ENCODE data around the gene RAB44. TPM values are rescaled to one million over a fixed set of nuclear protein-coding genes. Genes with fewer than 3 reads are reported as not detected.
A peak's percentile ranks its signal among the peaks of the same experiment; 100 is the strongest.

RAB44 gene
- total RNA-seq, 1 donor: 1.3 TPM

- H3K4me1 ChIP-seq (ENCODE audit: insufficient read depth, low read length): peaks cover 69% of the 10 kb centered on the region
- peaks cover 2% of the 10 kb centered on the region for H3K27me3 ChIP-seq (ENCODE audit: insufficient read depth, low read length)
- H3K9me3 ChIP-seq (ENCODE audit: low read depth, low read length): no peaks in the 10 kb centered on the region
- H3K4me3 ChIP-seq (ENCODE audit: low read length): peak within 1 kb of the TSS; percentile 75
Observed at GRCh38 chr6:36678488-36679042, 19.1 kb upstream of the RAB44 start, which contains the start of gene CDKN1A. TSS of gene CDKN1A (plus strand) at chr6:36678714. CDS start at chr6:36684102, 5,388 bp downstream.

GRCh38 chr6:36679043-36679833 is 18.4 kb upstream of the RAB44 start:
- Histone ChIP-seq H3K4me1 (ENCODE audit: insufficient read depth, low read length) (peaks cover 75% of the 10 kb centered on the region), H3K27me3 (ENCODE audit: insufficient read depth, low read length) (peaks cover 2% of the 10 kb centered on the region), H3K4me3 (ENCODE audit: low read length) (peak overlapping the region; percentile 75), H3K9me3 (ENCODE audit: low read depth, low read length) (no peaks in the 10 kb centered on the region)

- H3K9me3 ChIP-seq (ENCODE audit: low read depth, low read length): no peaks in the 10 kb centered on the region
- peaks cover under 1% of the 10 kb centered on the region for H3K27me3 ChIP-seq (ENCODE audit: insufficient read depth, low read length)
- peaks cover 89% of the 10 kb centered on the region for H3K4me1 ChIP-seq (ENCODE audit: insufficient read depth, low read length)
- H3K4me3 ChIP-seq (ENCODE audit: low read length): no peak overlapping the region
Observed at GRCh38 chr6:36682328-36683144, 15.1 kb upstream of the RAB44 start.

- no peaks in the 10 kb centered on the region for H3K9me3 ChIP-seq (ENCODE audit: low read depth, low read length)
- H3K4me1 ChIP-seq (ENCODE audit: insufficient read depth, low read length): peaks cover 89% of the 10 kb centered on the region
- no peak overlapping the region for H3K4me3 ChIP-seq (ENCODE audit: low read length)
- H3K27me3 ChIP-seq (ENCODE audit: insufficient read depth, low read length): no peaks in the 10 kb centered on the region
Observed at GRCh38 chr6:36683145-36683655, 14.4 kb upstream of the RAB44 start.

GRCh38 chr6:36683656-36684446 is 13.8 kb upstream of the RAB44 start:
- Histone ChIP-seq H3K27me3 (ENCODE audit: insufficient read depth, low read length) (no peaks in the 10 kb centered on the region), H3K4me1 (ENCODE audit: insufficient read depth, low read length) (peaks cover 83% of the 10 kb centered on the region), H3K9me3 (ENCODE audit: low read depth, low read length) (no peaks in the 10 kb centered on the region), H3K4me3 (ENCODE audit: low read length) (no peak overlapping the region)

GRCh38 chr6:36684447-36684812 is 13.2 kb upstream of the RAB44 start:
- Histone ChIP-seq H3K27me3 (ENCODE audit: insufficient read depth, low read length) (no peaks in the 10 kb centered on the region), H3K4me3 (ENCODE audit: low read length) (no peak overlapping the region), H3K4me1 (ENCODE audit: insufficient read depth, low read length) (peaks cover 77% of the 10 kb centered on the region), H3K9me3 (ENCODE audit: low read depth, low read length) (no peaks in the 10 kb centered on the region)

GRCh38 chr6:36685166-36685924 is 12.3 kb upstream of the RAB44 start:
- Histone ChIP-seq H3K4me1 (ENCODE audit: insufficient read depth, low read length) (peaks cover 76% of the 10 kb centered on the region), H3K4me3 (ENCODE audit: low read length) (no peak overlapping the region), H3K27me3 (ENCODE audit: insufficient read depth, low read length) (no peaks in the 10 kb centered on the region), H3K9me3 (ENCODE audit: low read depth, low read length) (no peaks in the 10 kb centered on the region)

GRCh38 chr6:36685926-36686667 is 11.5 kb upstream of the RAB44 start:
- H3K9me3 ChIP-seq (ENCODE audit: low read depth, low read length): no peaks in the 10 kb centered on the region
- no peaks in the 10 kb centered on the region for H3K27me3 ChIP-seq (ENCODE audit: insufficient read depth, low read length)
- H3K4me3 ChIP-seq (ENCODE audit: low read length): no peak overlapping the region
- H3K4me1 ChIP-seq (ENCODE audit: insufficient read depth, low read length): peaks cover 69% of the 10 kb centered on the region

- H3K4me1 ChIP-seq (ENCODE audit: insufficient read depth, low read length): peaks cover 71% of the 10 kb centered on the region
- H3K4me3 ChIP-seq (ENCODE audit: low read length): no peak overlapping the region
- no peaks in the 10 kb centered on the region for H3K27me3 ChIP-seq (ENCODE audit: insufficient read depth, low read length)
- H3K9me3 ChIP-seq (ENCODE audit: low read depth, low read length): no peaks in the 10 kb centered on the region
Observed at GRCh38 chr6:36686668-36687513, 10.7 kb upstream of the RAB44 start.

- H3K9me3 ChIP-seq (ENCODE audit: low read depth, low read length): no peaks in the 10 kb centered on the region
- H3K27me3 ChIP-seq (ENCODE audit: insufficient read depth, low read length): no peaks in the 10 kb centered on the region
- no peak overlapping the region for H3K4me3 ChIP-seq (ENCODE audit: low read length)
- peaks cover 71% of the 10 kb centered on the region for H3K4me1 ChIP-seq (ENCODE audit: insufficient read depth, low read length)
Observed at GRCh38 chr6:36688063-36688738, 9.4 kb upstream of the RAB44 start.

- Histone ChIP-seq H3K27me3 (ENCODE audit: insufficient read depth, low read length) (no peaks in the 10 kb centered on the region), H3K4me1 (ENCODE audit: insufficient read depth, low read length) (peaks cover 69% of the 10 kb centered on the region), H3K4me3 (ENCODE audit: low read length) (no peak overlapping the region), H3K9me3 (ENCODE audit: low read depth, low read length) (no peaks in the 10 kb centered on the region)
Observed at GRCh38 chr6:36688739-36689075, 8.9 kb upstream of the RAB44 start.

GRCh38 chr6:36691011-36691410 is 6.6 kb upstream of the RAB44 start:
- Histone ChIP-seq H3K4me1 (ENCODE audit: insufficient read depth, low read length) (peaks cover 46% of the 10 kb centered on the region), H3K4me3 (ENCODE audit: low read length) (no peak overlapping the region), H3K27me3 (ENCODE audit: insufficient read depth, low read length) (no peaks in the 10 kb centered on the region), H3K9me3 (ENCODE audit: low read depth, low read length) (no peaks in the 10 kb centered on the region)
